PFSK-1 (cell line): ENCODE data around the gene BCAS3.

ENCODE experiments used
- FOXP2 ChIP-seq: optimal IDR thresholded peaks from 2 replicates; pipeline ENCODE3; 2011; ENCODE audit warnings: borderline replicate concordance, control low read depth, inconsistent platforms; ENCODE audit not compliant: insufficient read depth; ENCODE audit errors: extremely low read length, extremely low read depth
- POLR2AphosphoS5 ChIP-seq: IDR thresholded peaks from 2 replicates; pipeline ENCODE4 v1.6.1; 2012; ENCODE audit warnings: low read depth, mild to moderate bottlenecking, control low read depth, low read length, moderate library complexity
- REST ChIP-seq, 2 experiments: IDR thresholded peaks; 2 replicates each; pipeline versions ENCODE4 v1.6.1 to v1.8.0; 2011 to 2012; ENCODE audit warnings: low read depth in 2 of 2, low read length in 2 of 2, control low read depth in 1 of 2, inconsistent platforms in 1 of 2, mild to moderate bottlenecking in 1 of 2, moderate library complexity in 1 of 2; ENCODE audit not compliant: insufficient read depth in 1 of 2
- SIN3A ChIP-seq: IDR thresholded peaks from 2 replicates; pipeline ENCODE4 v1.6.1; 2012; ENCODE audit warnings: mild to moderate bottlenecking, low read length, moderate library complexity, borderline replicate concordance; ENCODE audit not compliant: insufficient read depth
- TAF1 ChIP-seq: IDR thresholded peaks from 2 replicates; pipeline ENCODE4 v1.6.1; 2012; ENCODE audit warnings: low read length, control low read depth, borderline replicate concordance; ENCODE audit not compliant: insufficient read depth

- TF ChIP-seq REST (IDR thresholded peaks at IDR 0.05; ENCODE audit: insufficient read depth in 1 of 2, low read depth in 2 of 2, low read length in 2 of 2) = no peak
- TF ChIP-seq TAF1 = no peak
- no peak for TF ChIP-seq SIN3A
- TF ChIP-seq POLR2AphosphoS5 = no peak
- TF ChIP-seq FOXP2 = no peak
These were observed 746.5 kb downstream of the BCAS3 start for GRCh38 chr17:61423967-61424649.
